Stimulated activated CD8-positive, alpha-beta memory T cell treated with anti-CD3 and anti-CD28 coated beads, Interleukin-7, amount 100 ng/mL, for 24 hours (primary cell): ENCODE measurements around the gene COMMD7.
A peak's percentile ranks its signal among the peaks of the same experiment; 100 is the strongest.
"Not testable (repeated sequence)": the region's sequence is repeated elsewhere in the genome, so short reads cannot be mapped to it uniquely, and the experiment has no call there.

Source experiments
- DNase-seq: peaks from one replicate; pipeline ENCODE4 v3.0.0-alpha.2; 2020; ENCODE audit warnings: low read depth

COMMD7 gene

DNA sequence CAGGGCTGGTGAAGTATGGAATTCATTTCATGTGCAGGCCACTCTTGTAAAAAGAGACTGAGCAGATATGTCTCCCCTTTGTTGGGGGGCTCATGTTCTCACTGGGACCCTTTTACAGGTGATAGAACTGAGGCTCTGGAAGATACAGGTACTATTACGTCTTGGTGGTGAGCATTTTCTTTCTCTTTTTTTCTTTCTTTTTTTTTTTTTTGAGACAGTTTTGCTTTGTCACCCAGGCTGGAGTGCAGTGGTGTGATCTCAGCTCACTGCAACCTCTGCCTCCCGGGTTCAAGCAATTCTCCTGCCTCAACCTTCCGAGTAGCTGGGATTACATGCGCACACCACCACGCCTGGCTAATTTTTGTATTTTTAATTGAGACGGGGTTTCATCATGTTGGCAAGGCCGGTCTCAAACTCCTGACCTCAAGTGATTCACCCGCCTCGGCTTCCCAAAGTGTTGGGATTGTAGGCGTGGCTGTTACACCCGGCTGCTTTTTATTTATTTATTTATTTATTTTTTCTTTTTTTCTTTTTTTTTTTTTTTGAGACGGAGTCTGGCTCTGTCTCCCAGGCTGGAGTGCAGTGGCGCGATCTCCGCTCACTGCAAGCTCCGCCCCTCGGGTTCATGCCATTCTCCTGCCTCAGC, 22.1 kb upstream of the COMMD7 start:
- DNase-seq = not testable (repeated sequence)

- DNase-seq = no peak
Measured at GRCh38 chr20:32764005-32764960, 21.0 kb upstream of the COMMD7 start.

DNA sequence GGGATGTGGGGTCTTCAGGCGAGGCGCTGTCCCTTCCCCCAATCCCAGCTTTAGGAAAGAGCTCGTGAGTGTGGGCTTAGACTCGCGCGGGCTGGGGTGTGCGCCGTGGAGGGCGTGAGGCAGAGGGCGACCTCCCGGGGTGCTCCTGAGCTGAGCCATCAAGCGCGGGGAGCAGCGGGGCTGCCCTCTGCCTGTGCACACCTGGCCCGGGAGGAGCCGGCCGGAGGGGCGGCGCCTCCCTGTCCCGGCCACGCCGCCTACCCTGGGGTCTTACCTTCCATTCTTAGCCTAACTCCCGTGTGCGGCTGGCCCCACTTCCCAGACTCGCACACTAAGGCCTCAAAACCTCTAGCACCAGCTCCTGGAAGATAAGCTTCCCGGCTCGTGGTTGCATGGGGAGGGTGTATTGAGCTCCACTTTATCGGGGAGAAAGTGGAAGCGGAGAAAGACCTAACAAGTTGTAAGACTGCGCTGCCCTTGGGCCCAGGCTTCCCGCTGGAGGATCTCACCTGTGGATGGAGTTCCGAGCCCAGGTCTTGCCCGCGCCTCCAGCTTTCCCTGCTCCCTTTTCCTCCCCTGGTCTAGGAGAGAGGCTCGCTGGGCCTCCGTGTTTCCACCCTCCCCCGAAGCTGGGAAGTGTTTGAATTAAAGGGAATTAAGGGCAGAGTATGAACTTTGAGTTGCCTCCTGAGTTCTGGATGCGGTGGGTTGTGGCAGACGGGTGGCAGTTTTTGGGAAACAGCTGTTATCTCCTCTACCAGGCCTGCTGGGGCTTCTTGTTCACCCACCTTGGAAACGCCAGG, 20.1 kb upstream of the COMMD7 start:
- no peak for DNase-seq

DNA sequence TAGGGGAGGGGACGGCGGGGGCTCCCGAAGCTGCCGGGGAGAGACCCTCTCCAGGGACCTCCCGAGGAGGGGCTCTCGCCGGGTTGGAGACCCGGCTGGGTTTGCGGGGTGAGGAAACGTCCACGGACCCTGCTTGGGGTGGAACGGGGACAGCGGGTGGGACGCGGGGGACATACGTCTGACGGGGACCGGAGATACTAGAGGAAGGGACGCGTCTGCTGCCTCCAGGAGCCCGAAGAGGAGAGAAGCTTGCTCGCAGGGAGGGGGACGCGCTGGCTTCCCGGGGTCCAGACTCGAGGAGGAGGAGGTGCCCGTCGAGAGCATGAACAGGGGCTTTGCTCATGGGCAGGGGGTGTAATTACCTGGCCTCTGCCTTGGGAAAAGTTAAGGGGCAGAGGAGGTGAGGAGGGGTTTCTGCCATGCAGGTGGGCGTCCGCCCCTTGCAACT, 19.5 kb upstream of the COMMD7 start:
- DNase-seq = no peak

DNA sequence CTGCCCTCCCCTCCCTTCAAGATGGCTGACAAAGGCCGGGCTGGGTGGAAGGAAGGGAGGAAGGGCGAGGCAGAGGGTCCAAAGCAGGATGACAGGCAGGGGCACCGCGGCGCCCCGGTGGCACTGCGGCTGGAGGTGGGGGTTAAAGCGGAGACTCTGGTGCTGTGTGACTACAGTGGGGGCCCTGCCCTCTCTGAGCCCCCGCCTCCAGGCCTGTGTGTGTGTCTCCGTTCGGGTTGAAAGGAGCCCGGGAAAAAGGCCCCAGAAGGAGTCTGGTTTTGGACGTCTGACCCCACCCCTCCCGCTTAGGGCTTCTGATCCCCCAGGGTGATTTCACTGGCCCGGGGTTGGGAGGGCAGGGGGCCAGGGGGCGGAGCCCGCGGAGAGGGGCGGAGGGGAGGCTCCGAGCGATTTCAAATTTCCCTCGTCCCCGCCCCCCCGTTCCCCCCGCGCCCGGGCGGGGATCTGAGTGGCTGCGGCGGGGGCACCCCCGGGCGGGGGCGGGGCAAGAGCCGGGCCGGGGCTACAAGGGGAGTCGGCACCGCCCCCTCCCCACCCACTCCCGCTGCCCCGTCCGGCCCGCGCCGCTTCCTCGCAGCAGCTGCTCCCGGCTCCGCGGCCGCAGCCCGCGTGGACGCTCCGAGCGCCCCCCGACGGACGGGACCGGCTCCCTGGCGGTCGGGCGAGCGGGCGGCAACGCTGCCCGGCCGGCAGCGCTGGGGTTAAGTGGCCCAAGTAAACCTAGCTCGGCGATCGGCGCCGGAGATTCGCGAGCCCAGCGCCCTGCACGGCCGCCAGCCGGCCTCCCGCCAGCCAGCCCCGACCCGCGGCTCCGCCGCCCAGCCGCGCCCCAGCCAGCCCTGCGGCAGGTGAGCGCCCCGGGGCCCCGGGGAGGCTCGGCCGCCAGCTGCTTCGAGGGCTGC, 18.8 kb upstream of the COMMD7 start, which contains the start of gene DNMT3B:
DNMT3B (plus strand) TSS at position 555 of the 923 bp plus-strand sequence. CDS start 17,939 bp downstream, outside the sequence.
- peak; percentile 46 for DNase-seq

DNA sequence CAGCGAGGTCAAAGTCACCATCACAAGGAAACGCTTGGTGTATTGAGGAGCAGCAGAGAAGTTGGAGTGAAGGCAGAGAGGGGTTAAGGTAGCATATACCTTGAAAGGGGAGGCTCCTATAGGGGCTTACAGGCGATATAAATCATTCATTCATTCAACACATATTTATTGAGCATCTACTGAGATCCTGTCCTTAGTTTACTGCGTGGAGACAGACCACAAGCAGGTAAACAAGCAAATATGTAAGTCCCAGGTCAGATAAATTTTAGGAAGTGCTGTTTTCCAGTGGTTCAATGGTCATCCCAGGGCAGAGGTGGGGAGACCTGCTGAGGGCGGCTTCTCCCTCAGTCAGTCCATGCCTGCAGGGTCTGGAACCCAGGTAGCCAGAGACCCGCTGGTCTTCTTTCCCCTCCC, 18.2 kb upstream of the COMMD7 start:
- no peak for DNase-seq

- DNase-seq = no peak
Measured at GRCh38 chr20:32756156-32756555, 12.9 kb upstream of the COMMD7 start.

- no peak for DNase-seq
Measured at GRCh38 chr20:32753731-32754130, 10.5 kb upstream of the COMMD7 start.

DNA sequence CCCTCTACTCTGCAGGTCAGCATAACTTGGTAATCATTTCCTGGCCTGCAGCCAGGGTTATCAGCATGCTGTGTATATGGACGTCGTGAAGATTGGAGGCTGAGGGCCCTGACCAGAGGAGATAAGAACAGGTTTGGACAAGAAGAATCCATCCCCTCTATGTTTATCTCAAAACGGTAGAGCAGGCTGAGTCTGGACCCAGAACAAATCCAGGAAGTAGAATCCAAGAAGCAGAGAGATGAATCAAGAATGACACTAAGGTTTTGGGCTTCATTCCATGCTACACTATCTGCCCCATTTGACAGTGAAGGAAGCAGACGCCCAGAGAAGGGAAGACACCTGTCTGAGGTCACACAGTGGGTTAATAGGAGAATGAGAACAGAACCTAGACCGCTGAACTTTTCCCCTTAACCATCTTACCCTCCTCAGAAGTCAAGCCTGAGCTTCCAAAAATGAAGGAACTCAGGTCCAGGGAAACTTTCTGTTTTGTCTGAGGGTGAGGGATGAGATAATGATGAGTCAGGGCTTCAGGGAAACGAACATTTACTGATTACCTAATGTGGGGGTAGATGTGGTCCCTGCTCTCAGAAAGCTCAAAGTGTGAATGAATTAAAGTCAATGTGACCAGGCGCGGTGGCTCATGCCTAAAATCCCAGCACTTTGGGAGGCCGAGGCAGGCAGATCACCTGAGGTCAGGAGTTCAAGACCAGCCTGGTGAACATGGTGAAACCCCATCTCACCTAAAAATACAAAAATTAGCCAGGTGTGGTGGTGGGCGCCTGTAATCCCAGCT, 9.4 kb upstream of the COMMD7 start:
- no peak for DNase-seq

- DNase-seq = no peak
Measured at GRCh38 chr20:32751702-32752457, 8.6 kb upstream of the COMMD7 start.

- DNase-seq = no peak
Measured at GRCh38 chr20:32751293-32751692, 8.0 kb upstream of the COMMD7 start.

DNA sequence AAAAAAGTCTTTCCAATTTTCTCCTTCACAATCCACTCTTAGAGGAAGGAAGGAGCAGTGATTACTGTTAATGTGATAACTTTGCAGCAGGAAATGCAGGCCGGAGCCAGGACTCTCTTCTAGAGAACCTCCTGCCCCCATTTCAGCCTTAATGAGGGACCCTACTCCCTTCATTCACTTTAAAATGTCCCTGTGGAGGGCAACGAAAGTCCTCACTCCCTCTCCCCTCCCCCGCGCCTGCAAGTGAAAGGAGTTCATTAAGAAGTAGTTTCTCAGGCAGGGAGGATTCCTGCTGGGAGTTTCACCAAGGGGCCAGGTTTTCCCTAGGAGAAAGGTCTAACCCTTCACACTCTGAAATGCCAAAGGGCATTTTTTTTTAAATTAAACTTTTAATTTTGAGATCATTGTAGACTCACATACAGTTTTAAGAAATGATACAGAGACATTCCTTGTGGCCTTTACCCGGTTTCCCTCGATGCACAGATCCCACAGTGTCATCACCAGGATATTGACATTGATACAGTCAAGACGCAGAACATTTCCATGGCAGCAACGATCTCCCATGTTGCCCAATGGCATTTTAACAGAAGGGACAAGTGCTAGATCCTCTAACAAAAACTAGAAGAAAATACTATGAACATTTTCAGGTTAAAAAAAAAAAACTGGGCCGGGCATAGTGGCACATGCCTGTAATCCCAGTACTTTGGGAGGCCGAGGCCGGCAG, 6.8 kb upstream of the COMMD7 start:
- DNase-seq = no peak

GRCh38 chr20:32742322-32743236, 688 bp downstream of the COMMD7 start:
- DNase-seq = no peak

GRCh38 chr20:32741151-32741550, 2.1 kb downstream of the COMMD7 start:
- DNase-seq = no peak

DNA sequence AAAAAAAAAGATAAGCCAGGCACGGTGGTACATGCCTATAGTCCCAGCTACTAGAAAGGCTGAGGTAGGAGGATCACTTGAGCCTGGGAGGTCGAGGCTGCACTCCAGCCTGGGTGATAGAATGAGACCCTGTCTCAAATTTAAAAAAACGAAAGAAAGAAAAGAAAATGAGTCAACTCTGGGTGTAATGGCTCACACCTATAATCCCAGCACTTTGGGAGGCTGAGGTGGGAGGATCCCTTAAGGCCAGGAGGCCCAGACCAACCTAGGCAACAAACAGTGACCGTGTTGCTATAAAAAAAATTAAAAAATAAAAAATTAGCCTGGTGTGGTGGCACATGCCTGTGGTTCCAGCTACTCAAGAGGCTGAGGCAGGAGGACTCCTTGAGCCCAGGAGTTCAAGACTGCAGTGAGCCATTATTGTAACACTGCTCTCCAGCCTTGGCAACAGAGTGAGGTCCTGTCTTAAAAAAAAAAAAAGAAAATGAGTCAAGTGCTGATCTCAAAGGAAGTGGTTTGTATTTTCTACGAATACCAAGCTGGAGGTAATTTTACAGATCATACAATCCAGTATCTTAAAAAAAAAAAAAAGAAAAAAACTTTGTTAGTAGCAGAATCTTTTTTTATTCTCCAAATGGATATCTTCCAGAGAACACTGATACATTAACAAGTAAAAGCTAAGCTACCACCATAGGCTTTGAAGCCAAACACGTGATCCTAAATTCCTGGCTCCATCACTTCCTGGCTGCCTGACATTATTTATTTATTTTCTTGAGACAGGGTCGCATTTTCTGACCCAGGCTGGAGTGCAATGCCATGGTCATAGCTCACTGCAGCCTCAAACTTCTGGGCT, 5.7 kb downstream of the COMMD7 start:
- DNase-seq = no peak

DNA sequence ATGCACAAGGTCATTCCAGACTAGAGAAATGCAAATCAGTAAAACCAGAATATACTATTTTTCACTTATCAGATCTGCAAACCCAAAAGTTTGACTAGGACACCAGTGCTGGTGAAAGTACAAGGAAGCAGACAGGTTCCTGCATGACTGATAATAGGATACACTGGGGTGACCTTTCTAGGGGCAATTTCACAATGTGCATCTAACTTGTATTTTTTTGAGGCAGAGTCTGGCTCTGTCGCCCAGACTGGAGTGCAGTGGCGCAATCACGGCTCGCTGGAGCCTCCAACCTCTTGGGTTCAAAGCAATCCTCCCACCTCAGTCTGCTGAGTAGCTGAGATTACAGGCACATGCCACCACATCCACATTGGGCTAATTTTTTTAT, 11.4 kb downstream of the COMMD7 start:
- DNase-seq = no peak

GRCh38 chr20:32729334-32729733, 13.9 kb downstream of the COMMD7 start:
- DNase-seq = not testable (repeated sequence)
